Activated naive CD4-positive, alpha-beta T cell treated with anti-CD3 and anti-CD28 coated beads, Interleukin-2, amount 50 U/mL, for 16 hours (primary cell): ENCODE data around the gene DLL4.
"Not testable (repeated sequence)": the region's sequence is repeated elsewhere in the genome, so short reads cannot be mapped to it uniquely, and the experiment has no call there.

Source experiments
- DNase-seq: peaks from one replicate; pipeline ENCODE4 v3.0.0-alpha.2; 2020

DLL4 gene

DNA sequence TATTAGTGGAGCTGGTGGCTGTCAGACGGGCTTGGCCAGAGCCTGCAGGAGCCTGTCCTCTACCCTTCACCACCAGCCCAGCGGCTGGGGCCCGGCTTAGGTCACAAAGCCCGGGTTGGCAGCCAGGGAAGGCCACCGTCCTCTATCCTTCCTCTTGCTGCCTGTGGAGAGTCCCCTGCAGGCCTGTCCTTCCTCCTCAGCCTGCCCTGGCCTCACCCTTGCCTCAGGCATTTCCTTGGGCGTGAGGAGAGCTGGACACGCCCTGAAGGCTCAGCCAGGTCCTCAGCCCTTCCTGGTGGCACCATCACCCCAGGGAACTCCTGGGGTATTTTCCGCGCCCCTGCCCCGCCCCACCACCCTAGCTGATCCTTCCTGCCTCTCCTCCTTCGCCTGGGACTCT, 31.8 kb downstream of the DLL4 start:
- no peak for DNase-seq

GRCh38 chr15:40961740-40962139, 32.6 kb downstream of the DLL4 start:
- not testable (repeated sequence) for DNase-seq

DNA sequence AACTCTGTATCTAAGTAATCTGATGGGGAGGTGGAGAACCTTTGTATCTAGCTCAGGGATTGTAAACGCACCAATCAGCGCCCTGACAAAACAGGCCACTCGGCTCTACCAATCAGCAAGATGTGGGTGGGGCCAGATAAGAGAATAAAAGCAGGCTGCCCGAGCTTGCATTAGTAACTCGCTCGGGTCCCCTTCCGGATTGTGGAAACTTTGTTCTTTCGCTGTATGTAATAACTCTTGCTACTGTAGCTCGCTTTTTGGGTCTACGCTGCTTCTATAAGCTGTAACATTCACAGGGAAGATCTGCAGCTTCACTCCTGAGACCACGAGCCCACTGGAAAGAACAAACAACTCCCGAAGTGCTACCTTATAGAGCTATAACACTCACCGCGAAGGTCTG, 33.2 kb downstream of the DLL4 start:
- not testable (repeated sequence) for DNase-seq

DNA sequence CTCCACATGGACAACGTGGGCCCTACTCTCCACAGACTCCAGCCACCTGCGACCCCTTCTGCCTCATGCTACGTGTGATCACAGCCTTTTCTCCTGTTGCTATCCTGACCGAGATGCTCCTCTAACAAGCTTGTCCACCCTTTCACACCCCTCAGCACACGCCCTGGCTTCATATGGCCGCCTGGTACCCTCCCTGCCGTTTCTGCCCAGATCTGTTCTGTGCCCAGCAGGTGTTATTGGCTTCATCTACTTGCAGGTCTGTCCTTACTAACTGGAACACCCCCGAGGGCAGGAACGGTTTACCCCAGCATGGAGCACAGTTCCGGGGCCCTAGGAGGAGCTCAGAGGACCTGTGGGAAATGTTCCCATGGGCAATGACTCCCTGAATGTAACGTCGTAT, 34.1 kb downstream of the DLL4 start:
- DNase-seq = no peak

- DNase-seq = no peak
These were observed 34.9 kb downstream of the DLL4 start for GRCh38 chr15:40964006-40964405.

- DNase-seq = no peak
These were observed 35.5 kb downstream of the DLL4 start for GRCh38 chr15:40964634-40965033.

DNA sequence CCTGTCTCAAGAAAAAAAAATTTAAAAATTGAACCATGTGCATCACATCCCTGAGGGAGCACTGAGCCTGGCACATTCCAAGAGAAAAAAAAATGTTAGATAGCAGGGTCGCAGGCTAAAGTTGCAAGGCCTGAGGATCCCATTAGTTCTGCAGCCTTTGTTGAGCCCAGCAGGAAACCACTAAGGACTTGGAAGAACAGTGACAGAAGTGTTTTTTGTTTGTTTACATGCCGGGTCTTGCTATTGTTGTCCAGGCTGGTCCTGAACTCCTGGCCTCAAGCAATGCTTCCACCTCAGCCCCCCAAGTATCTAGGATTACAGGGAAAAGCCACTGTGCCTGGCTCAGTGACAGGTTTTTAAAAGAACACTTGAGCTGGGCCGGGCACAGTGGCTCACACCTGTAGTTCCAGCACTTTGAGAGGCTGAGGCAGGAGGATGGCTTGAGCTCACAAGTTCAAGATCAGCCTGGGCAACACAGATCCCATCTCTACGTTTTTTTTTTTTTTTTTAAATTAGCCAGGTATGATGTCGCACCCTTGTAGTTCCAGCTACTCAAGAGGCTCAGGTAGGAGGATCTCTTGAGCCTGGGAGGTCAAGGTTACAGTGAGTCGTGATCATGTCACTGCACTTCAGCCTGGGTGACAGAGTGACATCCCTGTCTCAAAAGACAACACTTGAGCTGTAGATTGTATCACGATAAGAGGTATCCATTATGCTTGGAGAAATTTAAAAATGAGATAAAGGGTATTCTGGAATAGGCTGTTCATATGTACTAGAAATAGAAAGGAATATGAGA, 39.3 kb downstream of the DLL4 start:
- DNase-seq = no peak

DNA sequence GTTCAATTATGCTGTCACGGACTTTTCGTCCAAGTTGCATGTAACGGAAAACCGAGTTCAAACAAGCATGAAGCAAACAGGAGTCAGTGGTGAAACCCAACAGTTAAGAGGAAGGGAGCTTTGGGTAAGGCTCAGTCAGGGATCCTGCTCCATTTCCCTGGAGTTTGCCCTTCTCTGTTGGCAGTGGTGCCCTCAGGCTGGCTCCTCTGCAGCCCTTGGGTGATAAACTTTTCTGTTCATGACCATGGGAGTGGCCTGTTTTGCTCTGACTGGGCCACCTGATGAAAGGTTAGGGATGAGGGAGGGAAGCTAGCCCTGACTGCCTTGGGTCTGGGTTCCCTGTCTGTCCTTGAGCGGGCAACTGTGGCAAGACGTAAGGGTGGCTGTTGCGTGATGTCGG, 40.2 kb downstream of the DLL4 start:
- DNase-seq = no peak

GRCh38 chr15:40974879-40975278, 45.7 kb downstream of the DLL4 start:
- no peak for DNase-seq

GRCh38 chr15:40976819-40977218, 47.7 kb downstream of the DLL4 start:
- DNase-seq = no peak

DNA sequence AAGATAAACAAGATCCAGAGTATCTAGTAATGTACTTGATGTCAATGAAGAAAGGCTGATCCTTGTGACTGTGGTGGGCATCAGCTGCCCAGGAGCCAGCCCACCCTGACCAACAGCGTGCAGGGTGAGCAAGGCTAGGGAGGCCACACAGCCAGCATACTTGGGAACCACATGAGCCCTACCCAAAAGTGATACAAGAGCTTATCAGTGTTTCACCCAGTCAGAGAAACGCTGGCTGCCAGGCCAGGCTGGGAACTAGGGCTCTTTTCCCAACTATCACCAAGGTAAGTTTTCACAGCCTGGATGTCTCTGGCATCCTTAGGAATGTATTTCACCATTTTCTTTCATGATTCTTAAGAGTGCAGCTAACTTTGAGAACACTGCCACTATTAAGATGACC, 49.0 kb downstream of the DLL4 start:
- no peak for DNase-seq

GRCh38 chr15:40978562-40978961, 49.4 kb downstream of the DLL4 start:
- DNase-seq = no peak

DNA sequence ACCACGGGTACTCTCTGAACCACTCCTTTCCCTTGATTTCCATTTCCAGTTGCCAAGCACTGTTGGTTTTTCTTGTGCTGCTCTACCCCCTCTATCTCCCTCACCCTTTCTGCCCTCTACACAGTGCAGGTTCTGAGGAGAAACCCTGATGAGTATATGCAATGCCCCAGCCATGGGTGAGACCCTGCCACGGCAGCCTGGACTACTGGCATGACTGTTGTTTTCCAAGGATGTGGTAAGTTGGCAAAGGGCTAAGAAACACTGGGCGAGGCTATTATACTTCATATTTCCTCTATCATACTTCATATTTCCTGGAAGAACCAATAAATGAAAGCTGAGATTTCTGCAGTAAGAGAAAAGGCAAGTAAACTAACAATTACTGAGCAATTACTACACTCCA, 52.0 kb downstream of the DLL4 start:
- DNase-seq = no peak

GRCh38 chr15:40982855-40983254, 53.7 kb downstream of the DLL4 start:
- no peak for DNase-seq

GRCh38 chr15:40984406-40984805, 55.3 kb downstream of the DLL4 start:
- no peak for DNase-seq

DNA sequence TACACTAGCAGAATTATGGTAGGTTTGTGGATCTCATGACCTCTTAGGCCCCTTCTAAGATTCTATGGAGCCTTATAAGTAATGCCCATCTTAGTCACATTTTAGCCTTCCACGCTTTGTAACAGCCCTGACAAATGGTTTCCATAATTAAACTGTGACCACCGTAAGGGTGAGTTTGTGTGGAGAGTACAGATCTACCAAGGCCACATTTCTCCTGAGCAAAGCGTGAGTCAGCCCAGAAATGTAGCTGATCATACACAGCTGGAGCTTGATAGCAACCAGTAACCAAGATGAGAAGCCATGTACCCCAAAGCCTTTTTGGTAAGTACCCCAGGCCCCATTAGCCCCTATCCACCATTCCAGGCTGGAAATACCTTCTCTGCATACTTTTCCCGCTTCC, 55.8 kb downstream of the DLL4 start:
- DNase-seq = no peak

GRCh38 chr15:40985541-40986330, 56.6 kb downstream of the DLL4 start:
- no peak for DNase-seq

DNA sequence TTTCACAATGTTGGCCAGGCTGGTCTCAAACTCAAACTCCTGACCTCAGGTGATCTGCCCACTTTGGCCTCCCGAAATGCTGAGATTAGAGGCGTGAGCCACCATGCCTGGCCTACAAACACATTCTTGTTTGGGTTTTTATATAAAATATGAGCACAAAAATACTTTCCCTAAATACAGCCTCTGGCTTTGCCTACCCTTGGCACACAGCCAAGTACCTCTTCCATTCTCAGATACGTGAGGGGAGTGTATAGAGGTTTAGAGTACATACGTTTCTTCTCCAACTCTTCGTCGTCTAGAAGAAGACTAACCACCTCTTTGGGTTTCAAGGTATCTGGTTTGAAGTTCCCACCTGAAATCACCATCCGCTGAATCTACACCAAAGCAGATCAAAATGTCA, 57.7 kb downstream of the DLL4 start:
- DNase-seq = no peak

- no peak for DNase-seq
These were observed 59.0 kb downstream of the DLL4 start for GRCh38 chr15:40988156-40988555.
